ENCODE measurements around the gene HSP90AB1. TPM values are rescaled to one million over a fixed set of nuclear protein-coding genes. Genes with fewer than 3 reads are reported as not detected.
A peak's percentile ranks its signal among the peaks of the same experiment; 100 is the strongest.

Gene HSP90AB1
- total and polyA plus RNA-seq, 9 of the 15 experiments (the other 6 are each of a cell fraction or from before 2014, with no cell fraction given) = 1,780 to 3,358 (median 2,262) TPM

DNA sequence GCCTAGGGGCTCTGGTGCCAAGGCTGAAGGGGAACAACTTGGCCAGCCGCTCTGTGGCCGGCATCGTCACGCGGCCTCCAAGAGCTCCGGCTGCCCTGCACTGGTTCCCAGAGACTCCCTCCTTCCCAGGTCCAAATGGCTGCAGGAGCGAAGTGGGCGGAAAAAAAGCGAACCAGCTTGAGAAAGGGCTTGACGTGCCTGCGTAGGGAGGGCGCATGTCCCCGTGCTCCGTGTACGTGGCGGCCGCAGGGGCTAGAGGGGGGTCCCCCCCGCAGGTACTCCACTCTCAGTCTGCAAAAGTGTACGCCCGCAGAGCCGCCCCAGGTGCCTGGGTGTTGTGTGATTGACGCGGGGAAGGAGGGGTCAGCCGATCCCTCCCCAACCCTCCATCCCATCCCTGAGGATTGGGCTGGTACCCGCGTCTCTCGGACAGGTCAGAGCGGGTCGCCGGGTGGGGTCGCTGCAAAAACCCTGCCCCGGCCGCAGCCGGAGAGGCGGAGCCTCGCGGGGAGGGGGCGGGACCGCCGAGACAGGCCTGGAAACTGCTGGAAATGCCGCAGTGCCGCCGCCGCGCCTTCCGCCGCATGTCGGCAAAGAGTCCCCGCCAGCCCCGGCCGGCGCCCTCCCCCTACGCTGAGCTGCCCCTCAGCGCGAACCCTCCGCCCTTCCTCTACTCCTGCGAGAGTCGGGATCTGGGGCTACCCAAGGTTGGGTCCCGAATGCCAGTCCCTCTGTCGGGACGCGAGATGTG is 814 bp upstream of the HSP90AB1 start (continued):
- TF ChIP-seq ZNF143 (CRISPR knock-in tag; IDR thresholded peaks at IDR 0.05) (no peak), SRF (CRISPR knock-in tag; IDR thresholded peaks at IDR 0.05) (0 out of 4 replicates have a peak, but pooled peaks of 1 of the 2 experiments have one; percentile 47), DIDO1 (tag; IDR thresholded peaks at IDR 0.05; ENCODE audit: low read depth) (no peak; the same call in 1 of the 2 replicates), ZFX (CRISPR knock-in tag; IDR thresholded peaks at IDR 0.05) (peak; percentile 56; the same call in 1 of the 2 replicates), E2F1 (CRISPR knock-in tag; IDR thresholded peaks at IDR 0.05) (no peak), ZNF655 (CRISPR knock-in tag; IDR thresholded peaks at IDR 0.05) (no peak), ARID4B (CRISPR knock-in tag; IDR thresholded peaks at IDR 0.05) (no peak), ZNF133 (CRISPR knock-in tag; IDR thresholded peaks at IDR 0.05) (no peak), BCL6 (CRISPR knock-in tag; IDR thresholded peaks at IDR 0.05) (no peak), KDM4B (IDR thresholded peaks at IDR 0.05; ENCODE audit: borderline replicate concordance in 2 of 2, low read depth in 1 of 2) (no peak; a peak in 1 of 4 replicates), GABPB1 (CRISPR knock-in tag; IDR thresholded peaks at IDR 0.05) (peak; percentile 38; the same call in 1 of the 2 replicates), CREB1 (IDR thresholded peaks at IDR 0.05) (0 out of 2 replicates have a peak, but pooled peaks have one; percentile 27), CREB1 (CRISPR knock-in tag; IDR thresholded peaks at IDR 0.05) (no peak; the same call in 1 of the 2 replicates)
- TF ChIP-seq, protein P1, sequence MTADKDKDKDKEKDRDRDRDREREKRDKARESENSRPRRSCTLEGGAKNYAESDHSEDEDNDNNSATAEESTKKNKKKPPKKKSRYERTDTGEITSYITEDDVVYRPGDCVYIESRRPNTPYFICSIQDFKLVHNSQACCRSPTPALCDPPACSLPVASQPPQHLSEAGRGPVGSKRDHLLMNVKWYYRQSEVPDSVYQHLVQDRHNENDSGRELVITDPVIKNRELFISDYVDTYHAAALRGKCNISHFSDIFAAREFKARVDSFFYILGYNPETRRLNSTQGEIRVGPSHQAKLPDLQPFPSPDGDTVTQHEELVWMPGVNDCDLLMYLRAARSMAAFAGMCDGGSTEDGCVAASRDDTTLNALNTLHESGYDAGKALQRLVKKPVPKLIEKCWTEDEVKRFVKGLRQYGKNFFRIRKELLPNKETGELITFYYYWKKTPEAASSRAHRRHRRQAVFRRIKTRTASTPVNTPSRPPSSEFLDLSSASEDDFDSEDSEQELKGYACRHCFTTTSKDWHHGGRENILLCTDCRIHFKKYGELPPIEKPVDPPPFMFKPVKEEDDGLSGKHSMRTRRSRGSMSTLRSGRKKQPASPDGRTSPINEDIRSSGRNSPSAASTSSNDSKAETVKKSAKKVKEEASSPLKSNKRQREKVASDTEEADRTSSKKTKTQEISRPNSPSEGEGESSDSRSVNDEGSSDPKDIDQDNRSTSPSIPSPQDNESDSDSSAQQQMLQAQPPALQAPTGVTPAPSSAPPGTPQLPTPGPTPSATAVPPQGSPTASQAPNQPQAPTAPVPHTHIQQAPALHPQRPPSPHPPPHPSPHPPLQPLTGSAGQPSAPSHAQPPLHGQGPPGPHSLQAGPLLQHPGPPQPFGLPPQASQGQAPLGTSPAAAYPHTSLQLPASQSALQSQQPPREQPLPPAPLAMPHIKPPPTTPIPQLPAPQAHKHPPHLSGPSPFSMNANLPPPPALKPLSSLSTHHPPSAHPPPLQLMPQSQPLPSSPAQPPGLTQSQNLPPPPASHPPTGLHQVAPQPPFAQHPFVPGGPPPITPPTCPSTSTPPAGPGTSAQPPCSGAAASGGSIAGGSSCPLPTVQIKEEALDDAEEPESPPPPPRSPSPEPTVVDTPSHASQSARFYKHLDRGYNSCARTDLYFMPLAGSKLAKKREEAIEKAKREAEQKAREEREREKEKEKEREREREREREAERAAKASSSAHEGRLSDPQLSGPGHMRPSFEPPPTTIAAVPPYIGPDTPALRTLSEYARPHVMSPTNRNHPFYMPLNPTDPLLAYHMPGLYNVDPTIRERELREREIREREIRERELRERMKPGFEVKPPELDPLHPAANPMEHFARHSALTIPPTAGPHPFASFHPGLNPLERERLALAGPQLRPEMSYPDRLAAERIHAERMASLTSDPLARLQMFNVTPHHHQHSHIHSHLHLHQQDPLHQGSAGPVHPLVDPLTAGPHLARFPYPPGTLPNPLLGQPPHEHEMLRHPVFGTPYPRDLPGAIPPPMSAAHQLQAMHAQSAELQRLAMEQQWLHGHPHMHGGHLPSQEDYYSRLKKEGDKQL (CRISPR knock-in tag; IDR thresholded peaks at IDR 0.05; ENCODE audit: borderline replicate concordance) = 0 out of 2 replicates have a peak, but pooled peaks have one; percentile 57

Measured in K562 (cell line).